ENCODE data around the gene PHIP.

DNA sequence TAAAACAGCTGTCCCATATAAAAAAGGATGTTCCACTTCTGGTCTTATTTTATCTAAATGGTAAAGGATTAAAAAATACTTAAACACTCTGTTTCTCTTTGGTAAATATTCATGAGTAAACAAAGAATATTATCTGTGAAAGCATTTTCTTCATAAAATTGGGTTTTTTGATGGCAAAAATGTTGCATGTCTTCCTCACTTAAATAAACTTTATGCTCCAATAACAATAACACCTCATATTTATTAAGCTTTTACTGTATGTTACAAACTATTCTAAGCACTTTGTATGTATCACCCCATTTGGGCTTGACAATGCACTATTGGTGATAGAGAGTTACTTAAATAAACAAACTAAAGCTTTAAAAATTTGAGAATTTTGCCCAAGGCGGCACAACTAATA, 91.9 kb downstream of the PHIP start:
- TF ChIP-seq, protein P1, sequence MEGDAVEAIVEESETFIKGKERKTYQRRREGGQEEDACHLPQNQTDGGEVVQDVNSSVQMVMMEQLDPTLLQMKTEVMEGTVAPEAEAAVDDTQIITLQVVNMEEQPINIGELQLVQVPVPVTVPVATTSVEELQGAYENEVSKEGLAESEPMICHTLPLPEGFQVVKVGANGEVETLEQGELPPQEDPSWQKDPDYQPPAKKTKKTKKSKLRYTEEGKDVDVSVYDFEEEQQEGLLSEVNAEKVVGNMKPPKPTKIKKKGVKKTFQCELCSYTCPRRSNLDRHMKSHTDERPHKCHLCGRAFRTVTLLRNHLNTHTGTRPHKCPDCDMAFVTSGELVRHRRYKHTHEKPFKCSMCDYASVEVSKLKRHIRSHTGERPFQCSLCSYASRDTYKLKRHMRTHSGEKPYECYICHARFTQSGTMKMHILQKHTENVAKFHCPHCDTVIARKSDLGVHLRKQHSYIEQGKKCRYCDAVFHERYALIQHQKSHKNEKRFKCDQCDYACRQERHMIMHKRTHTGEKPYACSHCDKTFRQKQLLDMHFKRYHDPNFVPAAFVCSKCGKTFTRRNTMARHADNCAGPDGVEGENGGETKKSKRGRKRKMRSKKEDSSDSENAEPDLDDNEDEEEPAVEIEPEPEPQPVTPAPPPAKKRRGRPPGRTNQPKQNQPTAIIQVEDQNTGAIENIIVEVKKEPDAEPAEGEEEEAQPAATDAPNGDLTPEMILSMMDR (IDR thresholded peaks at IDR 0.05): no peak
- TF ChIP-seq EZH2phosphoT487 (IDR thresholded peaks at IDR 0.05): no peak
